B cell (primary cell): ENCODE results near the gene GRAMD2A. TPM values are rescaled to one million over a fixed set of nuclear protein-coding genes. Genes with fewer than 3 reads are reported as not detected.

Experiments
- ATAC-seq: fragments of 200-7000 bp; cut with Tn5 transposase; one replicate; pipeline ENCODE4 v1.10.0; 2021; ENCODE audit warnings: low read depth, mild to moderate bottlenecking, moderate number of reproducible peaks, moderate library complexity
- CTCF ChIA-PET: fragments of 350-600 bp; sonication (Branson Sonifier 250); formaldehyde crosslinking; loops from one replicate; lab custom pipeline; 2021; ENCODE audit warnings: antibody characterized with exemption, inconsistent platforms; lab: Charles Lee
- POLR2A ChIA-PET: fragments of 350-600 bp; sonication (Branson Sonifier 250); formaldehyde crosslinking; loops from one replicate; lab custom pipeline; 2021; ENCODE audit warnings: antibody characterized with exemption; lab: Charles Lee
- DNase-seq: peaks from one replicate; pipeline ENCODE4 v3.0.0; 2013
- H2AFZ ChIP-seq: 2 replicates; pipeline ENCODE4 v1.6.1; 2012; ENCODE audit warnings: mild to moderate bottlenecking, low read depth, low read length; ENCODE audit not compliant: insufficient read depth, poor library complexity, severe bottlenecking
- H3K27ac ChIP-seq, 2 donors: 1 replicate in 1 of 2; 2 replicates in 1 of 2; pipeline ENCODE4 v1.5.1; 2012 to 2013; ENCODE audit warnings: low read length in 2 of 2, mild to moderate bottlenecking in 2 of 2, moderate library complexity in 1 of 2
- H3K27me3 ChIP-seq, 4 experiments: fragments of 200-600 bp in 1 of 4; sonication (generic) in 1 of 4; replicated peaks in 1 of 4; 1 replicate in 2 of 4; 2 replicates in 2 of 4; pipeline versions ENCODE4 v1.6.1 to v1.7.0; 2013 to 2016; ENCODE audit warnings: low read length in 3 of 4, mild to moderate bottlenecking in 2 of 4, mixed read lengths in 1 of 4, moderate library complexity in 1 of 4; ENCODE audit not compliant: insufficient read depth in 4 of 4, control insufficient read depth in 3 of 4; ENCODE audit errors: control extremely low read depth in 1 of 4
- H3K36me3 ChIP-seq, 2 experiments: replicated peaks in 1 of 2; 1 replicate in 1 of 2; 2 replicates in 1 of 2; pipeline versions ENCODE4 v1.6.1 to v1.7.1; 2013; ENCODE audit warnings: low read length in 1 of 2; ENCODE audit not compliant: insufficient read depth in 2 of 2, control insufficient read depth in 1 of 2; ENCODE audit errors: control extremely low read depth in 1 of 2, extremely low read depth in 1 of 2
- H3K4me1 ChIP-seq, 2 donors: fragments of 200-600 bp in 1 of 2; sonication (generic) in 1 of 2; 1 replicate in 1 of 2; 2 replicates in 1 of 2; pipeline versions ENCODE4 v1.5.1 to v1.6.1; 2013 to 2017; ENCODE audit warnings: low read length in 2 of 2; ENCODE audit not compliant: control insufficient read depth in 2 of 2, insufficient read depth in 2 of 2
- H3K4me2 ChIP-seq: replicated peaks from 2 replicates; pipeline ENCODE3; 2012; ENCODE audit warnings: mild to moderate bottlenecking, low read depth, low read length; ENCODE audit not compliant: poor library complexity, severe bottlenecking
- H3K4me3 ChIP-seq, 5 experiments: fragments of 200-600 bp in 1 of 5; sonication (generic) in 1 of 5; 1 replicate in 3 of 5; 2 replicates in 2 of 5; pipeline versions ENCODE4 v1.5.1 to v1.7.0; 2011 to 2016; ENCODE audit warnings: low read length in 4 of 5, mild to moderate bottlenecking in 4 of 5, low read depth in 2 of 5, control low read depth in 1 of 5, moderate library complexity in 1 of 5; ENCODE audit not compliant: insufficient read depth in 1 of 5; ENCODE audit errors: control extremely low read depth in 1 of 5, extremely low read depth in 1 of 5
- H3K79me2 ChIP-seq: fragments of 200-600 bp; sonication (generic); one replicate; pipeline ENCODE4 v1.6.0; 2016; ENCODE audit warnings: low read length; ENCODE audit not compliant: control insufficient read depth, insufficient read depth
- H3K9ac ChIP-seq: fragments of 200-600 bp; sonication (generic); 2 replicates; pipeline ENCODE4 v1.6.1; 2017; ENCODE audit warnings: mild to moderate bottlenecking, low read length, moderate library complexity
- H3K9me3 ChIP-seq, 3 donors: one replicate each; pipeline versions ENCODE4 v1.6.1 to v1.7.1; 2013; ENCODE audit warnings: low read length in 2 of 3; ENCODE audit not compliant: control insufficient read depth in 2 of 3, insufficient read depth in 1 of 3; ENCODE audit errors: control extremely low read depth in 1 of 3
- H4K20me1 ChIP-seq: 2 replicates; pipeline ENCODE4 v1.6.0; 2012; ENCODE audit warnings: mild to moderate bottlenecking, low read length; ENCODE audit not compliant: insufficient read depth, control insufficient read depth, poor library complexity, severe bottlenecking
- H3K27ac Mint-ChIP-seq: one replicate; pipeline ENCODE4 v1.8.0; 2021; ENCODE audit warnings: mixed read lengths
- H3K27me3 Mint-ChIP-seq: one replicate; pipeline ENCODE4 v1.8.0; 2021; ENCODE audit warnings: mixed read lengths
- H3K4me1 Mint-ChIP-seq: one replicate; pipeline ENCODE4 v1.8.0; 2021; ENCODE audit warnings: mixed read lengths
- H3K4me3 Mint-ChIP-seq: one replicate; pipeline ENCODE4 v1.8.0; 2021; ENCODE audit warnings: mixed read lengths
- H3K9me3 Mint-ChIP-seq: one replicate; pipeline ENCODE4 v1.8.0; 2022; ENCODE audit warnings: mixed read lengths; ENCODE audit not compliant: insufficient read depth
- EZH2 ChIP-seq: IDR thresholded peaks from 2 replicates; pipeline ENCODE4 v1.6.1; 2012; ENCODE audit warnings: borderline replicate concordance, low read depth, mild to moderate bottlenecking, moderate library complexity, low read length; ENCODE audit not compliant: insufficient read depth, poor library complexity, severe bottlenecking
- WGBS: methylation state at CpG from one replicate; pipeline ENCODE4 v1.1.5; 2013; ENCODE audit warnings: missing lambda C conversion rate; ENCODE audit not compliant: insufficient coverage; 5-methylcytosine and 5-hydroxymethylcytosine counted together
- intact Hi-C: fragments of 100-400 bp; cut with micrococcal nuclease; formaldehyde crosslinking; loops from one replicate; pipeline ENCODE4 v1.10.0; 2022
- polyA plus RNA-seq: library from polyadenylated mRNA; depleted of rRNA; stranded (reverse); fragments of >200 nt; gene quantifications from 2 replicates; pipeline ENCODE4 v1.2.3, GENCODE V29; 2012
- total RNA-seq, 2 donors: library from RNA; stranded (reverse); fragments of 120-200 nt in 1 of 2; gene quantifications; 1 replicate in 1 of 2; 2 replicates in 1 of 2; pipeline versions ENCODE4 v1.2.3 to v1.2.4, GENCODE V29; 2013 to 2022
- TF ChIP-seq, protein P1 (sequence below): fragments of 200-600 bp; IDR thresholded peaks from one replicate; pipeline ENCODE4 v1.8.0; 2022; ENCODE audit warnings: antibody characterized with exemption, mild to moderate bottlenecking

Gene GRAMD2A
- total and polyA plus RNA-seq, 2 donors (not counting 1 experiment from before 2014, with no cell fraction given) = not detected

DNA sequence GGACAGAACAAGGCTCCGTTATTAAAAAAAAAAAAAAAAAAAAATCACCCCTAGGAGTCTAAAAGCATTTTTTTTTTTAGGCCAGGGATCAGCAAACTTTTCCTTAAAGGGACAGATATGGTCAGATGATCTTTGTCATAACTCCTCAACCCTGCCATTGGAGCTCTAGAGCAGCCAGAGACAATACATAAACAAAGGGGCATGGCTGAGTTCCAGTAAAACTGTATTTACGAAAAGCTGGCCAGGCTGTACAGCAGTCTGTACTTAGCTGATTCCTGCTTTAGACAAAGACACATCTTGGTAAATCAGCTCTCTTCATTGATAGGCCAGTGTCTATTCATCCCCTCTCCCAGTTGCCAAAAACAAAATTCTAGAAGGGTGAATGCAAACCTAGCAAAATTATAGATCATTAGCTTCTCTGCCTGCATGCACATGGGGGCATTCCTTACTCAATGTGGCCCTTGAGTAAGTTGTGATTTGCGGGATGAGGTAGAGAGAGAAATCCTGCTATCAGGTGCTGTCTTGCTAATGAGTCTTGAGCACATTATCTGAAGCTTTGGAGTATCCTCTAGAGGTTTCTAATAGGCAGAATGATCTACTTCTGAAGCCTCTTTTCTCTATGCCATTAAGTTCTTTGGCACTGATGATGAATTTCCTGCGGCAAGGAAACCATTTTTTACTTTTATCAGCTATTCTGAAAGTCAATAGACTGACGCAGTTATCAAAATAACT lies 44.2 kb downstream of the GRAMD2A start:
- Histone ChIP-seq H2AFZ (no peak overlapping the region), H3K79me2 (no peaks in the 10 kb centered on the region), H3K36me3 (no peaks in the 10 kb centered on the region), H4K20me1 (no peaks in the 10 kb centered on the region), H3K27me3 (peaks cover 0 to 7% (median 0%) of the 10 kb centered on the region in 4 experiments), H3K4me3 (no peak overlapping the region), H3K27ac (no peak overlapping the region), H3K9ac (no peak overlapping the region), H3K9me3 (no peaks in the 10 kb centered on the region), H3K4me1 (peaks cover 0 to 5% of the 10 kb centered on the region in 2 donors), H3K4me2 (no peak overlapping the region)
- Mint-ChIP-seq H3K27me3 (no peaks in the 10 kb centered on the region), H3K4me1 (peaks cover 9% of the 10 kb centered on the region), H3K9me3 (no peaks in the 10 kb centered on the region), H3K4me3 (no peak overlapping the region), H3K27ac (no peak overlapping the region)
- TF ChIP-seq, protein P1, sequence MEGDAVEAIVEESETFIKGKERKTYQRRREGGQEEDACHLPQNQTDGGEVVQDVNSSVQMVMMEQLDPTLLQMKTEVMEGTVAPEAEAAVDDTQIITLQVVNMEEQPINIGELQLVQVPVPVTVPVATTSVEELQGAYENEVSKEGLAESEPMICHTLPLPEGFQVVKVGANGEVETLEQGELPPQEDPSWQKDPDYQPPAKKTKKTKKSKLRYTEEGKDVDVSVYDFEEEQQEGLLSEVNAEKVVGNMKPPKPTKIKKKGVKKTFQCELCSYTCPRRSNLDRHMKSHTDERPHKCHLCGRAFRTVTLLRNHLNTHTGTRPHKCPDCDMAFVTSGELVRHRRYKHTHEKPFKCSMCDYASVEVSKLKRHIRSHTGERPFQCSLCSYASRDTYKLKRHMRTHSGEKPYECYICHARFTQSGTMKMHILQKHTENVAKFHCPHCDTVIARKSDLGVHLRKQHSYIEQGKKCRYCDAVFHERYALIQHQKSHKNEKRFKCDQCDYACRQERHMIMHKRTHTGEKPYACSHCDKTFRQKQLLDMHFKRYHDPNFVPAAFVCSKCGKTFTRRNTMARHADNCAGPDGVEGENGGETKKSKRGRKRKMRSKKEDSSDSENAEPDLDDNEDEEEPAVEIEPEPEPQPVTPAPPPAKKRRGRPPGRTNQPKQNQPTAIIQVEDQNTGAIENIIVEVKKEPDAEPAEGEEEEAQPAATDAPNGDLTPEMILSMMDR = no peak
- no peak for TF ChIP-seq EZH2
- POLR2A ChIA-PET = no interaction called here
- WGBS = 100% methylated on average over 1 of the region's 5 CpGs
- ATAC-seq (no peak), DNase-seq (no peak)
- intact Hi-C loops = loop anchor here (10.0 kb wide), 2 partner anchors 109 to 289 kb away; no protein-coding TSS in a partner anchor
- CTCF ChIA-PET = interaction anchor here (0.5 to 3.3 kb wide), 14 partner anchors 12 to 721 kb away, joined by 3 to 25 read pairs (median 3); no protein-coding TSS in a partner anchor

DNA sequence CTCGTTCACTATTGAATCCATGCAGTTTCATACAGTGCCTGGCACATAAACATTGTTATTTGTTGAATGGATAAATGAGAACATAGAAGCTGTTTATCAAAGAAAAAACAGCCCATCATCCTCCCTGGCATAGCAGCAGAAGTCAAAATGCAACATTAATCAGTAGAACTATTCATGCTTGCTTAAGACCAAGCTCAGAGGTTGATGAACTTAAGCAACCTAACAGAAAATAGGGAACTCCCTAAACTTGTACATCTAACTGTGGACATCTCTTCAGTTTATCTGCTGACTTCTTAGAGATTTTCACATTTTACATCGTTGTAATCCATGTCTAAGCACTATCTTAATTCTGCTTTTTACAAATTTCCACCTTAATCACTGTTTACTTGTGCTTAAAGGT lies 50.2 kb downstream of the GRAMD2A start:
- Histone ChIP-seq H3K27ac (no peak overlapping the region), H3K36me3 (no peaks in the 10 kb centered on the region), H4K20me1 (no peaks in the 10 kb centered on the region), H3K79me2 (no peaks in the 10 kb centered on the region), H3K4me1 (no peaks in the 10 kb centered on the region), H3K4me3 (no peak overlapping the region), H3K9me3 (no peaks in the 10 kb centered on the region), H3K9ac (no peak overlapping the region), H2AFZ (no peak overlapping the region), H3K4me2 (no peak overlapping the region), H3K27me3 (no peaks in the 10 kb centered on the region)
- no peak overlapping the region for H3K4me3 Mint-ChIP-seq
- no peak overlapping the region for H3K27ac Mint-ChIP-seq
- no peak for ATAC-seq
- POLR2A ChIA-PET = no interaction called here
- no peak for TF ChIP-seq EZH2
- TF ChIP-seq, protein P1 = no peak
- H3K9me3 Mint-ChIP-seq = no peaks in the 10 kb centered on the region
- intact Hi-C loops = no loop called here
- peaks cover 3% of the 10 kb centered on the region for H3K27me3 Mint-ChIP-seq
- no CpG with 5 or more reads among the region's 2 CpGs for WGBS
- DNase-seq = no peak
- H3K4me1 Mint-ChIP-seq = no peaks in the 10 kb centered on the region
- CTCF ChIA-PET = interaction anchor here (1.0 to 1.6 kb wide), 3 partner anchors 9 to 404 kb away, joined by 3 to 6 read pairs (median 4); no protein-coding TSS in a partner anchor
